K562 (cell line): ENCODE data around the gene ADAP1. TPM values are rescaled to one million over a fixed set of nuclear protein-coding genes. Genes with fewer than 3 reads are reported as not detected.

Experiments used
- ARID1B ChIP-seq: fragments of 450-650 bp; IDR thresholded peaks from 2 replicates; pipeline ENCODE4 v1.6.1; 2016; ENCODE audit warnings: antibody characterized with exemption, mild to moderate bottlenecking, inconsistent platforms
- CCNT2 ChIP-seq: IDR thresholded peaks from 2 replicates; pipeline ENCODE4 v1.6.1; 2011; ENCODE audit warnings: borderline replicate concordance, low read depth, mild to moderate bottlenecking, moderate library complexity, mixed read lengths, low read length; ENCODE audit not compliant: insufficient read length; ENCODE audit errors: extremely low read depth
- ILK ChIP-seq: fragments of 450-650 bp; IDR thresholded peaks from 2 replicates; pipeline ENCODE4 v1.6.1; 2016; ENCODE audit warnings: missing genetic modification characterization, low read depth, mild to moderate bottlenecking, missing compliant biosample characterization, moderate library complexity, borderline replicate concordance
- MBD2 ChIP-seq: sonication (generic); IDR thresholded peaks from 2 replicates; pipeline ENCODE4 v1.6.1; 2016; ENCODE audit warnings: low read depth, borderline replicate concordance
- SNIP1 ChIP-seq: fragments of 450-650 bp; IDR thresholded peaks from 2 replicates; pipeline ENCODE4 v1.7.1; 2017; ENCODE audit warnings: low read depth, mild to moderate bottlenecking
- polyA plus RNA-seq, 8 experiments: library from polyadenylated mRNA; depleted of rRNA in 4 of 8; stranded (reverse) in 5 of 8; unstranded in 3 of 8; fragments of >200 nt; fragmentation: Nextera tagmentation in 2 of 8; fragmentation: Illumina TruSeq in 1 of 8; extraction: Ambion mirVana in 2 of 8; extraction: Trizol in 1 of 8; gene quantifications; 2 replicates each; pipeline versions ENCODE4 v1.2.1 to v1.2.3, GENCODE V29; 2011 to 2014; ENCODE audit warnings: inconsistent platforms in 1 of 8, missing spikeins in 1 of 8
- total RNA-seq, 7 experiments: library from RNA; depleted of rRNA in 6 of 7; stranded (reverse); fragments of >200 nt in 6 of 7; fragmentation: Illumina TruSeq in 2 of 7; extraction: Trizol in 2 of 7; gene quantifications; 2 replicates each; pipeline versions ENCODE4 v1.2.1 to v1.2.3, GENCODE V29; 2011 to 2021; ENCODE audit warnings: low replicate concordance in 1 of 7
- TF ChIP-seq, protein P1 (sequence below), 2 experiments: IDR thresholded peaks; 2 replicates each; pipeline ENCODE4 v1.6.1; 2012; ENCODE audit warnings: improper control_type of control experiment in 2 of 2, low read depth in 2 of 2, low read length in 2 of 2, borderline replicate concordance in 1 of 2
- TF ChIP-seq, protein P2 (sequence below): IDR thresholded peaks from 2 replicates; pipeline ENCODE4 v1.6.1; 2016; ENCODE audit warnings: missing genetic modification characterization, missing compliant biosample characterization
- TF ChIP-seq, protein P3 (sequence below): sonication (generic); formaldehyde crosslinking; IDR thresholded peaks from 2 replicates; pipeline ENCODE4 v1.8.0; 2023; ENCODE audit warnings: mild to moderate bottlenecking, missing genetic modification reagents

Gene ADAP1
- total and polyA plus RNA-seq, 9 of the 15 experiments (the other 6 are each of a cell fraction or from before 2014, with no cell fraction given), result 0.27 to 1.4 (median 0.52) TPM; not detected in 3

DNA sequence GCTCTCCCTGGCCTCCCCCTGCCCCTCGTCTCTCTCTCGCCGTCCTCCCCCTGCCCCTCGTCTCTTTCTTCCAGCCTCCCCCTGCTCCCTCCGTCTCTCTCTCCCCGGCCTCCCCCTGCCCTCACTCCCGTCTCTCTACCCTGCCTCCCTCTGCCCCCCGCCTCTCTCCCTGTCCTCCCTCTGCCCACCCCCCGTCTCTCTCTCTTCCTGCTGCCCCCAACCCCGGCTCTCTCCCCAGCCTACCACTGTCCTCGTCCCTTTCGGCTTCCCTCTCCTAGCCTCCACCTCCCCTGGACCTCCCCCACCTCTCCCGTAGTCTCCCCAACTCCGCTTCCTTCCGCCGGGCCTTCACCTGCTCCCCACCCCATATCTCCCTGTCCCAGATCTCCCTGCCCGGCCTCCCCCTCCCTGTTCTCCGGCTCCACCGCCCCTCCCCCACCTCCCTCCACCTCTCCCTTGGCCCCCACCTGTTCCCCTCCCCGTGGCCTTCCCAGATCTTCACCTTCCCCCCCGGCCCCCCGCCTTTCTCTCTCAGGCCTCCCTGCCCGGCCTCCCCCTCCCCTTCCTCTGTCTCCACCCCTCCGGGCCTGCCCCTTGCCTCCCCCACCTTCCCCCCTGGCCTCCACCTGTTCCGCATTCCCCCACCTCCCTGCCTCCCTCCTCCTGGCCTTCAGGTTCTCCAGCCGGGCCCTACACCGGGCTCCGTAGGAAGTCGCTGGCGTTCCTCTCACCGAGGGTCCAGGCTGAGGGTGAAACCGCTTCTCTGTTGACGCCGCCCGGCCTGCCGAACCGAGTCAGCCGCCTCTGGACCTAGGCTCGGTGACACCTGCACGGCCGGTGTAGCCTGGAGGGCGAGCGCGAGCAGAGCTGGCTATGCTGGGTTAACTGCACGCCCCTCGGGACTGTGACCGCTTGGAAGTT lies 76.9 kb downstream of the ADAP1 start (continued):
- TF ChIP-seq, protein P1, sequence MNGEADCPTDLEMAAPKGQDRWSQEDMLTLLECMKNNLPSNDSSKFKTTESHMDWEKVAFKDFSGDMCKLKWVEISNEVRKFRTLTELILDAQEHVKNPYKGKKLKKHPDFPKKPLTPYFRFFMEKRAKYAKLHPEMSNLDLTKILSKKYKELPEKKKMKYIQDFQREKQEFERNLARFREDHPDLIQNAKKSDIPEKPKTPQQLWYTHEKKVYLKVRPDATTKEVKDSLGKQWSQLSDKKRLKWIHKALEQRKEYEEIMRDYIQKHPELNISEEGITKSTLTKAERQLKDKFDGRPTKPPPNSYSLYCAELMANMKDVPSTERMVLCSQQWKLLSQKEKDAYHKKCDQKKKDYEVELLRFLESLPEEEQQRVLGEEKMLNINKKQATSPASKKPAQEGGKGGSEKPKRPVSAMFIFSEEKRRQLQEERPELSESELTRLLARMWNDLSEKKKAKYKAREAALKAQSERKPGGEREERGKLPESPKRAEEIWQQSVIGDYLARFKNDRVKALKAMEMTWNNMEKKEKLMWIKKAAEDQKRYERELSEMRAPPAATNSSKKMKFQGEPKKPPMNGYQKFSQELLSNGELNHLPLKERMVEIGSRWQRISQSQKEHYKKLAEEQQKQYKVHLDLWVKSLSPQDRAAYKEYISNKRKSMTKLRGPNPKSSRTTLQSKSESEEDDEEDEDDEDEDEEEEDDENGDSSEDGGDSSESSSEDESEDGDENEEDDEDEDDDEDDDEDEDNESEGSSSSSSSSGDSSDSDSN (IDR thresholded peaks at IDR 0.05; ENCODE audit: borderline replicate concordance in 1 of 2, low read depth in 2 of 2, low read length in 2 of 2), result peak in 1 of 2 experiments; percentile 70; a peak in 1 of 4 replicates
- TF ChIP-seq ILK (tag) (no peak), ARID1B (peak; percentile 74), MBD2 (no peak), SNIP1 (no peak), CCNT2 (peak; percentile 6)
- TF ChIP-seq, protein P2, sequence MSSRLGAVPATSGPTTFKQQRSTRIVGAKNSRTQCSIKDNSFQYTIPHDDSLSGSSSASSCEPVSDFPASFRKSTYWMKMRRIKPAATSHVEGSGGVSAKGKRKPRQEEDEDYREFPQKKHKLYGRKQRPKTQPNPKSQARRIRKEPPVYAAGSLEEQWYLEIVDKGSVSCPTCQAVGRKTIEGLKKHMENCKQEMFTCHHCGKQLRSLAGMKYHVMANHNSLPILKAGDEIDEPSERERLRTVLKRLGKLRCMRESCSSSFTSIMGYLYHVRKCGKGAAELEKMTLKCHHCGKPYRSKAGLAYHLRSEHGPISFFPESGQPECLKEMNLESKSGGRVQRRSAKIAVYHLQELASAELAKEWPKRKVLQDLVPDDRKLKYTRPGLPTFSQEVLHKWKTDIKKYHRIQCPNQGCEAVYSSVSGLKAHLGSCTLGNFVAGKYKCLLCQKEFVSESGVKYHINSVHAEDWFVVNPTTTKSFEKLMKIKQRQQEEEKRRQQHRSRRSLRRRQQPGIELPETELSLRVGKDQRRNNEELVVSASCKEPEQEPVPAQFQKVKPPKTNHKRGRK (tag), result no peak
- TF ChIP-seq, protein P3, sequence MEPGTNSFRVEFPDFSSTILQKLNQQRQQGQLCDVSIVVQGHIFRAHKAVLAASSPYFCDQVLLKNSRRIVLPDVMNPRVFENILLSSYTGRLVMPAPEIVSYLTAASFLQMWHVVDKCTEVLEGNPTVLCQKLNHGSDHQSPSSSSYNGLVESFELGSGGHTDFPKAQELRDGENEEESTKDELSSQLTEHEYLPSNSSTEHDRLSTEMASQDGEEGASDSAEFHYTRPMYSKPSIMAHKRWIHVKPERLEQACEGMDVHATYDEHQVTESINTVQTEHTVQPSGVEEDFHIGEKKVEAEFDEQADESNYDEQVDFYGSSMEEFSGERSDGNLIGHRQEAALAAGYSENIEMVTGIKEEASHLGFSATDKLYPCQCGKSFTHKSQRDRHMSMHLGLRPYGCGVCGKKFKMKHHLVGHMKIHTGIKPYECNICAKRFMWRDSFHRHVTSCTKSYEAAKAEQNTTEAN (CRISPR knock-in tag), result no peak
